HepG2 (cell line): ENCODE data around the gene CEACAM4. TPM values are rescaled to one million over a fixed set of nuclear protein-coding genes. Genes with fewer than 3 reads are reported as not detected.
A peak's percentile ranks its signal among the peaks of the same experiment; 100 is the strongest.

Experiments
- ATAC-seq: fragments of 200-7000 bp; cut with Tn5 transposase; 3 replicates; pipeline ENCODE4 v1.9.1; 2020; ENCODE audit warnings: mild to moderate bottlenecking, moderate library complexity
- BruUV-seq: library from RNA; stranded (reverse); fragments of 400-500 nt; replicated peaks from 2 replicates; lab custom pipeline; 2021; lab: Mats Ljungman, UMichigan
- CTCF ChIA-PET: fragments of 300-600 bp; formaldehyde crosslinking; extraction: SDS; loops from one replicate; lab custom pipeline; 2021; ENCODE audit warnings: low total read pairs, inconsistent platforms, low intra/inter-chr PET ratio; lab: Yijun Ruan, JAX
- POLR2A ChIA-PET: fragments of 350-600 bp; sonication (Branson Sonifier 250); formaldehyde crosslinking; loops from one replicate; lab custom pipeline; 2020; ENCODE audit warnings: antibody characterized with exemption, inconsistent platforms; lab: Yijun Ruan, JAX
- DNase-seq: peaks from one replicate; pipeline ENCODE4 v3.0.0-alpha.2; 2015; ENCODE audit warnings: low spot score
- FAIRE-seq: peaks from 3 replicates; lab custom pipeline; 2011; peaks lifted over from hg19 to GRCh38; lab: Jason Lieb, UNC
- H2AFZ ChIP-seq: one replicate; pipeline ENCODE4 v1.6.1; 2011; ENCODE audit warnings: low read length, inconsistent platforms
- H3K27ac ChIP-seq: fragments of 300-600 bp; 3 replicates; pipeline ENCODE4 v1.8.0; 2011; ENCODE audit warnings: mixed run types, mild to moderate bottlenecking, mixed read lengths, low read length, inconsistent platforms; ENCODE audit not compliant: insufficient read depth; ENCODE audit errors: extremely low read length
- H3K27me3 ChIP-seq, 2 experiments: fragments of 200-600 bp in 1 of 2; 2 replicates in 1 of 2; 3 replicates in 1 of 2; pipeline versions ENCODE4 v1.6.0 to v1.8.0; 2011; ENCODE audit warnings: low read length in 2 of 2, mild to moderate bottlenecking in 2 of 2, moderate library complexity in 2 of 2, inconsistent platforms in 1 of 2; ENCODE audit not compliant: insufficient read depth in 2 of 2, control insufficient read depth in 1 of 2
- H3K36me3 ChIP-seq, 2 experiments: fragments of 200-600 bp in 1 of 2; replicated peaks in 1 of 2; 2 replicates in 1 of 2; 3 replicates in 1 of 2; pipeline versions ENCODE4 v1.5.1 to v1.8.0; 2011; ENCODE audit warnings: low read length in 2 of 2, inconsistent platforms in 1 of 2; ENCODE audit not compliant: insufficient read depth in 2 of 2, control insufficient read depth in 1 of 2
- H3K4me1 ChIP-seq: 2 replicates; pipeline ENCODE4 v1.5.1; 2012; ENCODE audit warnings: low read length, inconsistent platforms; ENCODE audit not compliant: insufficient read depth
- H3K4me2 ChIP-seq: 2 replicates; pipeline ENCODE4 v1.6.0; 2011; ENCODE audit warnings: low read depth, low read length, inconsistent platforms
- H3K4me3 ChIP-seq, 3 experiments: fragments of 200-600 bp in 1 of 3; sonication (generic), shearing (Covaris generic) in 1 of 3; replicated peaks in 1 of 3; 2 replicates each; pipeline ENCODE4 v1.5.1; 2011 to 2016; ENCODE audit warnings: low read length in 3 of 3, inconsistent platforms in 2 of 3, low read depth in 2 of 3, mild to moderate bottlenecking in 2 of 3, control low read depth in 1 of 3, mixed read lengths in 1 of 3; ENCODE audit not compliant: insufficient read depth in 1 of 3
- H3K79me2 ChIP-seq: one replicate; pipeline ENCODE4 v1.6.1; 2011; ENCODE audit warnings: low read length, inconsistent platforms; ENCODE audit not compliant: insufficient read depth
- H3K9ac ChIP-seq: 2 replicates; pipeline ENCODE4 v1.6.0; 2011; ENCODE audit warnings: mild to moderate bottlenecking, low read depth, low read length, inconsistent platforms; ENCODE audit not compliant: insufficient read depth
- H3K9me3 ChIP-seq: 2 replicates; pipeline ENCODE4 v1.5.1; 2012; ENCODE audit warnings: mild to moderate bottlenecking, low read length
- H4K20me1 ChIP-seq: 2 replicates; pipeline ENCODE4 v1.6.0; 2011; ENCODE audit warnings: inconsistent platforms, mild to moderate bottlenecking, low read length, moderate library complexity; ENCODE audit not compliant: insufficient read depth
- CAMTA2 ChIP-seq: sonication (generic); formaldehyde crosslinking; IDR thresholded peaks from 2 replicates; pipeline ENCODE4 v1.4.0; 2020; ENCODE audit warnings: mild to moderate bottlenecking, missing genetic modification reagents, borderline replicate concordance
- HOXA5 ChIP-seq: sonication (generic); formaldehyde crosslinking; IDR thresholded peaks from 2 replicates; pipeline ENCODE4 v1.4.0; 2020; ENCODE audit warnings: missing genetic modification reagents
- KLF13 ChIP-seq: sonication (generic); formaldehyde crosslinking; IDR thresholded peaks from 2 replicates; pipeline ENCODE4 v1.4.0; 2020; ENCODE audit warnings: mild to moderate bottlenecking, missing genetic modification reagents
- SATB2 ChIP-seq: sonication (generic); formaldehyde crosslinking; IDR thresholded peaks from 2 replicates; pipeline ENCODE4 v1.5.0; 2020; ENCODE audit warnings: missing genetic modification reagents
- SMC3 ChIP-seq: IDR thresholded peaks from 2 replicates; pipeline ENCODE4 v1.6.1; 2011; ENCODE audit warnings: low read length, improper control_type of control experiment
- SRF ChIP-seq: IDR thresholded peaks from 2 replicates; pipeline ENCODE4 v1.6.1; 2011; ENCODE audit warnings: mild to moderate bottlenecking, low read depth, low read length, moderate library complexity
- STAG1 ChIP-seq: sonication (generic); formaldehyde crosslinking; IDR thresholded peaks from 2 replicates; pipeline ENCODE4 v1.4.0; 2020; ENCODE audit warnings: missing genetic modification reagents
- XRCC5 ChIP-seq: fragments of 200-400 bp; formaldehyde crosslinking; optimal IDR thresholded peaks from 2 replicates; pipeline ENCODE3; 2017; ENCODE audit warnings: mild to moderate bottlenecking, low read length
- ZMYM3 ChIP-seq: sonication (generic); formaldehyde crosslinking; IDR thresholded peaks from 2 replicates; pipeline ENCODE4 v1.5.1; 2020; ENCODE audit warnings: mild to moderate bottlenecking, missing genetic modification reagents
- ZNF263 ChIP-seq: sonication (generic); formaldehyde crosslinking; IDR thresholded peaks from 2 replicates; pipeline ENCODE4 v1.4.0; 2020; ENCODE audit warnings: missing genetic modification reagents
- WGBS: methylation state at CpG from one replicate; pipeline ENCODE4 v1.1.6; 2017; ENCODE audit warnings: low lambda C conversion rate; 5-methylcytosine and 5-hydroxymethylcytosine counted together
- in situ Hi-C: cut with HindIII; loops from 2 replicates; pipeline ENCODE4 v1.10.0; 2017; ENCODE audit warnings: low pct_unique_long_range_greater_than_20kb; ENCODE audit not compliant: extremely low pct_ligation_motif_present
- intact Hi-C: fragments of 100-400 bp; cut with micrococcal nuclease; formaldehyde crosslinking; loops from one replicate; pipeline ENCODE4 v1.10.0; 2022; ENCODE audit not compliant: unreplicated experiment
- polyA plus RNA-seq, 8 experiments: library from polyadenylated mRNA; depleted of rRNA in 3 of 8; stranded (reverse) in 7 of 8; unstranded in 1 of 8; fragments of >200 nt; fragmentation: Illumina TruSeq in 4 of 8; extraction: Trizol in 4 of 8; gene quantifications; 2 replicates each; pipeline versions ENCODE4 v1.2.1 to v1.2.3, GENCODE V29; 2011 to 2016; ENCODE audit warnings: low read depth in 4 of 8, missing spikeins in 1 of 8, mixed read lengths in 1 of 8; ENCODE audit not compliant: insufficient read depth in 1 of 8
- total RNA-seq, 5 experiments: library from RNA; depleted of rRNA; stranded (reverse); fragments of >200 nt; fragmentation: Illumina TruSeq; extraction: Trizol; gene quantifications; 2 replicates each; pipeline ENCODE4 v1.2.3, GENCODE V29; 2016; ENCODE audit warnings: low read depth in 1 of 5
- TF ChIP-seq, protein P1 (sequence below): sonication (generic); formaldehyde crosslinking; IDR thresholded peaks from 2 replicates; pipeline ENCODE4 v1.5.0; 2020; ENCODE audit warnings: mild to moderate bottlenecking, missing genetic modification reagents, moderate library complexity
- TF ChIP-seq, protein P2 (sequence below), 2 experiments: sonication (generic) in 1 of 2; formaldehyde crosslinking in 1 of 2; IDR thresholded peaks; 2 replicates each; pipeline versions ENCODE4 v1.4.0 to v1.6.1; 2018 to 2020; ENCODE audit warnings: missing genetic modification reagents in 2 of 2, borderline replicate concordance in 1 of 2, low read depth in 1 of 2, mild to moderate bottlenecking in 1 of 2, missing biosample characterization in 1 of 2
- TF ChIP-seq, protein P3 (sequence below): sonication (generic); formaldehyde crosslinking; IDR thresholded peaks from 2 replicates; pipeline ENCODE4 v1.5.1; 2020; ENCODE audit warnings: mild to moderate bottlenecking, moderate library complexity, missing genetic modification reagents

The CEACAM4 gene
- total and polyA plus RNA-seq, 2 of the 13 experiments (the other 11 are each of a cell fraction or from before 2014, with no cell fraction given) = not detected

DNA sequence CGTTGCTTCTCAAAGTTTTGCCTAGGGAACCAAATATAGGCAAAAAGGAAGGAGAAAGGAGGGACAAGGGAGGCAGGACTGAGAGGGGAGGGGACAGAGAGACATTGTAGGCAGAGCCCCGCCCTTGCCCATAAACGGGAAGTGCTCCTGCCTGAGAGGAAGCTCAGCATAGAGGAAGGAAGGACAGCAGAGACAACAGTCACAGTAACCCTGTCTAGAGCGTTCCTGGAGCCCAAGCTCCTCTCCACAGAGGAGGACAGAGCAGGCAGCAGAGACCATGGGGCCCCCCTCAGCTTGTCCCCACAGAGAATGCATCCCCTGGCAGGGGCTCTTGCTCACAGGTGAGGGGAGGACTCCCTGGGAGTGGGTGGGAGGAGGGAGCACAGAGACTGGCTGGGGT is 50.9 kb downstream of the CEACAM4 start, which contains the start of gene CEACAM21:
CEACAM21 (plus strand) TSS at position 169 of the 400 bp plus-strand sequence; CDS start at position 278, 109 bp downstream.
- H2AFZ ChIP-seq = no peak within 1 kb of the TSS
- H3K4me3 ChIP-seq = no peak within 1 kb of the TSS
- peaks cover 11% of the 10 kb centered on the region; the same call in 1 of the 2 replicates for H3K9me3 ChIP-seq
- TF ChIP-seq SRF (peak; percentile 20; the same call in 1 of the 2 replicates), HOXA5 (no peak), ZNF263 (CRISPR knock-in tag) (peak; percentile 48; the same call in 1 of the 2 replicates)
- no peak within 1 kb of the TSS for H3K27ac ChIP-seq
- BruUV-seq = no TSS peak
- H3K4me1 ChIP-seq = peaks cover 9% of the 10 kb centered on the region; the same call in 1 of the 2 replicates
- 3% methylated on average over 4 of the region's 4 CpGs for WGBS
- H3K36me3 ChIP-seq = no peaks in the 10 kb centered on the region
- ChIA-PET CTCF (no interaction called here), POLR2A (no interaction called here)
- intact Hi-C loops (no loop called here), in situ Hi-C loops (no loop called here)
- no peaks in the 10 kb centered on the region for H4K20me1 ChIP-seq
- H3K9ac ChIP-seq = no peak within 1 kb of the TSS
- ATAC-seq (no peak), FAIRE-seq (no peak), DNase-seq (no peak)
- H3K79me2 ChIP-seq = no peaks in the 10 kb centered on the region
- H3K27me3 ChIP-seq = 0 out of 5 replicates have a peak, but pooled peaks cover 0 to 4% of the 10 kb centered on the region in 2 experiments
- no peak within 1 kb of the TSS for H3K4me2 ChIP-seq

DNA sequence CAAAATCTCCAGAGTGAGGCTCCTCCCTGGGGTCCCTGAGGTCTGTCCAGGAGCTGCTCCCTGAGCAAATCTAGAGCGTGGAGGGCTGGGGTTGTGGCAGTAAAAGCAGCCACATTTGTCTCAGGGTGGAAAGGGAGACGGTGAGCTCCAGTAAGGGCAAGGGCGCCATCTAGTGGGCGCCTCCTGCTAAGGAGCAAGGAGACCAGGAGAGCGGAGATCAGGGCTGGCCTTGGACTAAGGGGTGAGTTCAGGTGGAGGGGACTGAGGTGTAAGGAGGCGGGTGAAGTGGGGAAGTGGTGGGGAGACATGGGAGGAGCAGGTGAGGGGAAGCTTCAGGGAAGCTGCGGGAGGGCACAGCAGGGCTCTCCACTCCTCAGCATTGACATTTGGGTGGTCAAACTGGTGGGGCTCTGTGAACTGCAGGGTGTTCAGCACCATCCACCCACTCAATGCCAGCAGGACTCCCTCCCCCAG is 56.2 kb downstream of the CEACAM4 start:
- in situ Hi-C loops (no loop called here), intact Hi-C loops (loop anchor here (1.0 kb wide), 1 partner anchor 121 kb away; no protein-coding TSS in a partner anchor)
- Histone ChIP-seq H2AFZ (no peak overlapping the region), H3K9ac (no peak overlapping the region), H3K27me3 (0 out of 5 replicates have a peak, but pooled peaks cover 0 to 3% of the 10 kb centered on the region in 2 experiments), H3K4me1 (no peaks in the 10 kb centered on the region), H3K36me3 (no peaks in the 10 kb centered on the region), H3K4me3 (no peak overlapping the region), H3K79me2 (no peaks in the 10 kb centered on the region), H3K9me3 (no peaks in the 10 kb centered on the region), H4K20me1 (no peaks in the 10 kb centered on the region), H3K4me2 (no peak overlapping the region), H3K27ac (no peak overlapping the region)
- ChIA-PET CTCF (interaction anchor here (1.3 to 2.0 kb wide), 2 partner anchors 29 to 121 kb away, joined by 8 to 37 read pairs; no protein-coding TSS in a partner anchor), POLR2A (no interaction called here)
- 1% methylated on average over 7 of the region's 7 CpGs for WGBS
- DNase-seq (peak; percentile 59), ATAC-seq (peak; percentile 95), FAIRE-seq (peak; percentile 21)
- no TSS peak for BruUV-seq
- TF ChIP-seq, protein P1, sequence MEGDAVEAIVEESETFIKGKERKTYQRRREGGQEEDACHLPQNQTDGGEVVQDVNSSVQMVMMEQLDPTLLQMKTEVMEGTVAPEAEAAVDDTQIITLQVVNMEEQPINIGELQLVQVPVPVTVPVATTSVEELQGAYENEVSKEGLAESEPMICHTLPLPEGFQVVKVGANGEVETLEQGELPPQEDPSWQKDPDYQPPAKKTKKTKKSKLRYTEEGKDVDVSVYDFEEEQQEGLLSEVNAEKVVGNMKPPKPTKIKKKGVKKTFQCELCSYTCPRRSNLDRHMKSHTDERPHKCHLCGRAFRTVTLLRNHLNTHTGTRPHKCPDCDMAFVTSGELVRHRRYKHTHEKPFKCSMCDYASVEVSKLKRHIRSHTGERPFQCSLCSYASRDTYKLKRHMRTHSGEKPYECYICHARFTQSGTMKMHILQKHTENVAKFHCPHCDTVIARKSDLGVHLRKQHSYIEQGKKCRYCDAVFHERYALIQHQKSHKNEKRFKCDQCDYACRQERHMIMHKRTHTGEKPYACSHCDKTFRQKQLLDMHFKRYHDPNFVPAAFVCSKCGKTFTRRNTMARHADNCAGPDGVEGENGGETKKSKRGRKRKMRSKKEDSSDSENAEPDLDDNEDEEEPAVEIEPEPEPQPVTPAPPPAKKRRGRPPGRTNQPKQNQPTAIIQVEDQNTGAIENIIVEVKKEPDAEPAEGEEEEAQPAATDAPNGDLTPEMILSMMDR (CRISPR knock-in tag) = peak; percentile 95
- TF ChIP-seq, protein P2, sequence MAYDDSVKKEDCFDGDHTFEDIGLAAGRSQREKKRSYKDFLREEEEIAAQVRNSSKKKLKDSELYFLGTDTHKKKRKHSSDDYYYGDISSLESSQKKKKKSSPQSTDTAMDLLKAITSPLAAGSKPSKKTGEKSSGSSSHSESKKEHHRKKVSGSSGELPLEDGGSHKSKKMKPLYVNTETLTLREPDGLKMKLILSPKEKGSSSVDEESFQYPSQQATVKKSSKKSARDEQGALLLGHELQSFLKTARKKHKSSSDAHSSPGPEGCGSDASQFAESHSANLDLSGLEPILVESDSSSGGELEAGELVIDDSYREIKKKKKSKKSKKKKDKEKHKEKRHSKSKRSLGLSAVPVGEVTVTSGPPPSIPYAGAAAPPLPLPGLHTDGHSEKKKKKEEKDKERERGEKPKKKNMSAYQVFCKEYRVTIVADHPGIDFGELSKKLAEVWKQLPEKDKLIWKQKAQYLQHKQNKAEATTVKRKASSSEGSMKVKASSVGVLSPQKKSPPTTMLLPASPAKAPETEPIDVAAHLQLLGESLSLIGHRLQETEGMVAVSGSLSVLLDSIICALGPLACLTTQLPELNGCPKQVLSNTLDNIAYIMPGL (CRISPR knock-in tag; IDR thresholded peaks at IDR 0.05; ENCODE audit: borderline replicate concordance in 1 of 2, low read depth in 1 of 2) = peak in 1 of 2 experiments; percentile 48; a peak in 1 of 4 replicates
- TF ChIP-seq XRCC5 (peak; percentile 80), KLF13 (CRISPR knock-in tag) (no peak), SATB2 (CRISPR knock-in tag) (no peak), SMC3 (peak; percentile 71), STAG1 (peak; percentile 83), CAMTA2 (no peak), ZMYM3 (CRISPR knock-in tag) (no peak)
- TF ChIP-seq, protein P3, sequence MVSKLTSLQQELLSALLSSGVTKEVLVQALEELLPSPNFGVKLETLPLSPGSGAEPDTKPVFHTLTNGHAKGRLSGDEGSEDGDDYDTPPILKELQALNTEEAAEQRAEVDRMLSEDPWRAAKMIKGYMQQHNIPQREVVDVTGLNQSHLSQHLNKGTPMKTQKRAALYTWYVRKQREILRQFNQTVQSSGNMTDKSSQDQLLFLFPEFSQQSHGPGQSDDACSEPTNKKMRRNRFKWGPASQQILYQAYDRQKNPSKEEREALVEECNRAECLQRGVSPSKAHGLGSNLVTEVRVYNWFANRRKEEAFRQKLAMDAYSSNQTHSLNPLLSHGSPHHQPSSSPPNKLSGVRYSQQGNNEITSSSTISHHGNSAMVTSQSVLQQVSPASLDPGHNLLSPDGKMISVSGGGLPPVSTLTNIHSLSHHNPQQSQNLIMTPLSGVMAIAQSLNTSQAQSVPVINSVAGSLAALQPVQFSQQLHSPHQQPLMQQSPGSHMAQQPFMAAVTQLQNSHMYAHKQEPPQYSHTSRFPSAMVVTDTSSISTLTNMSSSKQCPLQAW = peak; percentile 42; the same call in 1 of the 2 replicates
